ENCODE results near the gene LAD1. TPM values are rescaled to one million over a fixed set of nuclear protein-coding genes. Genes with fewer than 3 reads are reported as not detected.
A peak's percentile ranks its signal among the peaks of the same experiment; 100 is the strongest.

Gene LAD1
- total RNA-seq, 4 donors from 2014 or later: 175 to 303 (median 218) TPM

GRCh38 chr1:201353186-201353940, 45.8 kb downstream of the LAD1 start:
- Histone ChIP-seq H3K4me3 (no peak overlapping the region), H3K4me1 (peaks cover 30% of the 10 kb centered on the region), H3K27me3 (no peaks in the 10 kb centered on the region), H3K9me3 (no peaks in the 10 kb centered on the region), H3K27ac (peak overlapping the region; percentile 30), H3K36me3 (no peaks in the 10 kb centered on the region)
- TF ChIP-seq POLR2A (IDR thresholded peaks at IDR 0.05) (no peak), POLR2AphosphoS5 (IDR thresholded peaks at IDR 0.05) (no peak), CTCF (IDR thresholded peaks at IDR 0.05) (no peak), EP300 (IDR thresholded peaks at IDR 0.05) (no peak)
- 56% methylated on average over 12 of the region's 13 CpGs for WGBS
- DNase-seq (ENCODE audit: low spot score in 2 of 2): peak in 1 of 2 donors; percentile 49

- no peak for TF ChIP-seq CTCF (IDR thresholded peaks at IDR 0.05)
- no peak for TF ChIP-seq EP300 (IDR thresholded peaks at IDR 0.05)
- no peak for TF ChIP-seq POLR2A (IDR thresholded peaks at IDR 0.05)
- TF ChIP-seq POLR2AphosphoS5 (IDR thresholded peaks at IDR 0.05): no peak
- Histone ChIP-seq H3K36me3 (no peaks in the 10 kb centered on the region), H3K4me3 (no peak overlapping the region)
Measured at GRCh38 chr1:201351617-201352016, 47.5 kb downstream of the LAD1 start.

GRCh38 chr1:201350884-201351283, 48.2 kb downstream of the LAD1 start:
- 91% methylated on average over 7 of the region's 7 CpGs for WGBS
- peak in 1 of 2 donors; percentile 44 for DNase-seq (ENCODE audit: low spot score in 2 of 2)

More at GRCh38 chr1:201351617-201352016, 47.5 kb downstream of the LAD1 start:
- DNase-seq (ENCODE audit: low spot score in 2 of 2): no peak
- Histone ChIP-seq H3K4me1 (peaks cover 39% of the 10 kb centered on the region), H3K27me3 (no peaks in the 10 kb centered on the region), H3K27ac (no peak overlapping the region), H3K9me3 (no peaks in the 10 kb centered on the region)

GRCh38 chr1:201350361-201350725, 48.8 kb downstream of the LAD1 start:
- no peaks in the 10 kb centered on the region for H3K27me3 ChIP-seq
- H3K4me3 ChIP-seq: no peak overlapping the region
- 67% methylated on average over 2 of the region's 2 CpGs for WGBS
- no peak overlapping the region for H3K27ac ChIP-seq
- peaks cover 51% of the 10 kb centered on the region for H3K4me1 ChIP-seq
- no peaks in the 10 kb centered on the region for H3K36me3 ChIP-seq
- peak in 1 of 2 donors; percentile 30 for DNase-seq (ENCODE audit: low spot score in 2 of 2)
- no peak for TF ChIP-seq POLR2A (IDR thresholded peaks at IDR 0.05)
- no peak for TF ChIP-seq EP300 (IDR thresholded peaks at IDR 0.05)
- TF ChIP-seq CTCF (IDR thresholded peaks at IDR 0.05): no peak
- TF ChIP-seq POLR2AphosphoS5 (IDR thresholded peaks at IDR 0.05): no peak
- no peaks in the 10 kb centered on the region for H3K9me3 ChIP-seq

More at GRCh38 chr1:201350884-201351283, 48.2 kb downstream of the LAD1 start:
- Histone ChIP-seq H3K27ac (no peak overlapping the region), H3K27me3 (no peaks in the 10 kb centered on the region), H3K36me3 (no peaks in the 10 kb centered on the region), H3K4me1 (peaks cover 46% of the 10 kb centered on the region), H3K4me3 (no peak overlapping the region), H3K9me3 (no peaks in the 10 kb centered on the region)
- no peak for TF ChIP-seq CTCF (IDR thresholded peaks at IDR 0.05)

- H3K4me3 ChIP-seq: no peak overlapping the region
- no peaks in the 10 kb centered on the region for H3K36me3 ChIP-seq
- TF ChIP-seq POLR2AphosphoS5 (IDR thresholded peaks at IDR 0.05) (no peak), EP300 (IDR thresholded peaks at IDR 0.05) (no peak), POLR2A (IDR thresholded peaks at IDR 0.05) (no peak)
- H3K27me3 ChIP-seq: no peaks in the 10 kb centered on the region
- H3K27ac ChIP-seq: no peak overlapping the region
- H3K4me1 ChIP-seq: peaks cover 50% of the 10 kb centered on the region
- 84% methylated on average over 4 of the region's 4 CpGs for WGBS
- DNase-seq (ENCODE audit: low spot score in 2 of 2): peak in 1 of 2 donors; percentile 16
- no peaks in the 10 kb centered on the region for H3K9me3 ChIP-seq
Measured at GRCh38 chr1:201349092-201349491, 50.0 kb downstream of the LAD1 start.

Data from suprapubic skin (tissue), 4 donors.